Lower leg skin (tissue), 4 donors: ENCODE measurements around the gene CSMD2. TPM values are rescaled to one million over a fixed set of nuclear protein-coding genes. Genes with fewer than 3 reads are reported as not detected.
"Not testable (repeated sequence)": the region's sequence is repeated elsewhere in the genome, so short reads cannot be mapped to it uniquely, and the experiment has no call there.

ENCODE experiments used
- DNase-seq, 2 donors: peaks; one replicate each; pipeline ENCODE4 v3.0.0-alpha.2; 2019; ENCODE audit warnings: low spot score in 2 of 2
- H3K4me3 ChIP-seq: fragments of 200-600 bp; sonication (generic); 2 replicates; pipeline ENCODE4 v1.5.1; 2017; ENCODE audit warnings: mild to moderate bottlenecking, low read depth; ENCODE audit not compliant: poor library complexity, severe bottlenecking
- CTCF ChIP-seq, 3 donors: fragments of 450-650 bp; IDR thresholded peaks; one replicate each; pipeline ENCODE4 v1.5.1; 2016; ENCODE audit warnings: antibody characterized with exemption in 3 of 3, mild to moderate bottlenecking in 3 of 3, moderate library complexity in 2 of 3
- POLR2A ChIP-seq, 2 donors: fragments of 450-650 bp; IDR thresholded peaks; one replicate each; pipeline ENCODE4 v1.6.1; 2016 to 2017; ENCODE audit warnings: antibody characterized with exemption in 2 of 2, mild to moderate bottlenecking in 1 of 2, moderate library complexity in 1 of 2
- WGBS, 2 donors: methylation state at CpG; one replicate each; pipeline ENCODE4 v1.1.5; 2018; 5-methylcytosine and 5-hydroxymethylcytosine counted together
- intact Hi-C: fragments of 100-400 bp; cut with DNase I; formaldehyde crosslinking; loops from one replicate; pipeline ENCODE4 v1.15.0; 2023; ENCODE audit warnings: low total_unique reads
- total RNA-seq, 4 donors: library from RNA; depleted of rRNA; stranded (reverse); fragments of >200 nt; gene quantifications; one replicate each; pipeline ENCODE4 v1.1.0, GENCODE V29; 2016

CSMD2 gene
- total RNA-seq, 4 donors from 2014 or later: 0.11 to 1.0 TPM; not detected in 2

- no peak for DNase-seq
- no peak overlapping the region for H3K4me3 ChIP-seq
- no peak for TF ChIP-seq CTCF (IDR thresholded peaks at IDR 0.05)
- TF ChIP-seq POLR2A (IDR thresholded peaks at IDR 0.05): no peak
- intact Hi-C loops: no loop called here
- WGBS, 2 donors: 64% methylated on average over 2 of the region's 2 CpGs
Measured at GRCh38 chr1:34113362-34113761, 51.7 kb downstream of the CSMD2 start.

- TF ChIP-seq POLR2A (IDR thresholded peaks at IDR 0.05) (no peak), CTCF (IDR thresholded peaks at IDR 0.05) (no peak)
- WGBS, 2 donors: 86 to 89% methylated on average over 3 of the region's 3 CpGs
- intact Hi-C loops: no loop called here
- no peak overlapping the region for H3K4me3 ChIP-seq
- DNase-seq: no peak
Measured at GRCh38 chr1:34108711-34109110, 56.3 kb downstream of the CSMD2 start.

GRCh38 chr1:34108269-34108668, 56.8 kb downstream of the CSMD2 start:
- no peak for DNase-seq
- no peak for TF ChIP-seq CTCF (IDR thresholded peaks at IDR 0.05)
- 83 to 84% methylated on average over 2 of the region's 2 CpGs for WGBS, 2 donors
- no peak overlapping the region for H3K4me3 ChIP-seq
- intact Hi-C loops: no loop called here

GRCh38 chr1:34101151-34101550, 63.9 kb downstream of the CSMD2 start:
- WGBS, 2 donors: 91 to 93% methylated on average over 1 of the region's 1 CpG
- no peak for TF ChIP-seq POLR2A (IDR thresholded peaks at IDR 0.05)
- TF ChIP-seq CTCF (IDR thresholded peaks at IDR 0.05): no peak
- H3K4me3 ChIP-seq: no peak overlapping the region
- DNase-seq: no peak
- intact Hi-C loops: no loop called here

- 72 to 81% methylated on average over 5 of the region's 5 CpGs for WGBS, 2 donors
- intact Hi-C loops: no loop called here
- no peak for DNase-seq
Measured at GRCh38 chr1:34100332-34100731, 64.7 kb downstream of the CSMD2 start.

GRCh38 chr1:34092399-34092798, 72.6 kb downstream of the CSMD2 start:
- DNase-seq, H3K4me3 ChIP-seq, intact Hi-C loops: not testable (repeated sequence)
- 89 to 94% methylated on average over 14 to 22 of the region's 27 CpGs for WGBS, 2 donors

More at GRCh38 chr1:34100332-34100731, 64.7 kb downstream of the CSMD2 start:
- TF ChIP-seq CTCF (IDR thresholded peaks at IDR 0.05): no peak
- no peak for TF ChIP-seq POLR2A (IDR thresholded peaks at IDR 0.05)
- no peak overlapping the region for H3K4me3 ChIP-seq
